Measurements from ENCODE around the gene MVB12B.

Gene MVB12B

GRCh38 chr9:126366366-126367011, 39.9 kb downstream of the MVB12B start:
- H3K4me3 ChIP-seq (ENCODE audit: insufficient read length, low read depth) = no peak overlapping the region
- H3K4me1 ChIP-seq (ENCODE audit: insufficient read depth, insufficient read length) = peaks cover 8% of the 10 kb centered on the region
- DNase-seq (ENCODE audit: low read depth, low spot score) = no peak
- no peak for TF ChIP-seq SUZ12 (IDR thresholded peaks at IDR 0.05; ENCODE audit: extremely low read depth, insufficient read depth, insufficient read length)
- TF ChIP-seq ZNF274 (IDR thresholded peaks at IDR 0.05; ENCODE audit: low read depth, low read length) = no peak
- no peak for TF ChIP-seq YY1 (IDR thresholded peaks at IDR 0.05; ENCODE audit: insufficient read depth, insufficient read length)
- H3K9ac ChIP-seq (ENCODE audit: insufficient read length, low read depth) = no peak overlapping the region
- peaks cover 8% of the 10 kb centered on the region for H3K9me3 ChIP-seq (ENCODE audit: insufficient read depth, low read length)
- H3K36me3 ChIP-seq (ENCODE audit: insufficient read depth, insufficient read length, low read length) = no peaks in the 10 kb centered on the region
- H3K27me3 ChIP-seq (ENCODE audit: insufficient read depth, insufficient read length) = no peaks in the 10 kb centered on the region

- no peak overlapping the region for H3K9ac ChIP-seq (ENCODE audit: insufficient read length, low read depth)
- peaks cover 2% of the 10 kb centered on the region for H3K9me3 ChIP-seq (ENCODE audit: insufficient read depth, low read length)
- TF ChIP-seq SUZ12 (IDR thresholded peaks at IDR 0.05; ENCODE audit: extremely low read depth, insufficient read depth, insufficient read length) = no peak
- no peak for TF ChIP-seq ZNF274 (IDR thresholded peaks at IDR 0.05; ENCODE audit: low read depth, low read length)
- no peak for TF ChIP-seq YY1 (IDR thresholded peaks at IDR 0.05; ENCODE audit: insufficient read depth, insufficient read length)
- peaks cover 8% of the 10 kb centered on the region for H3K4me1 ChIP-seq (ENCODE audit: insufficient read depth, insufficient read length)
- no peak overlapping the region for H3K4me3 ChIP-seq (ENCODE audit: insufficient read length, low read depth)
- no peaks in the 10 kb centered on the region for H3K36me3 ChIP-seq (ENCODE audit: insufficient read depth, insufficient read length, low read length)
- H3K27me3 ChIP-seq (ENCODE audit: insufficient read depth, insufficient read length) = no peaks in the 10 kb centered on the region
- DNase-seq (ENCODE audit: low read depth, low spot score) = no peak
Measured at GRCh38 chr9:126367139-126367538, 40.5 kb downstream of the MVB12B start.

- TF ChIP-seq SUZ12 (IDR thresholded peaks at IDR 0.05; ENCODE audit: extremely low read depth, insufficient read depth, insufficient read length) = no peak
- TF ChIP-seq YY1 (IDR thresholded peaks at IDR 0.05; ENCODE audit: insufficient read depth, insufficient read length) = no peak
- no peak for TF ChIP-seq ZNF274 (IDR thresholded peaks at IDR 0.05; ENCODE audit: low read depth, low read length)
- Histone ChIP-seq H3K4me3 (ENCODE audit: insufficient read length, low read depth) (no peak overlapping the region), H3K4me1 (ENCODE audit: insufficient read depth, insufficient read length) (peaks cover 8% of the 10 kb centered on the region), H3K36me3 (ENCODE audit: insufficient read depth, insufficient read length, low read length) (no peaks in the 10 kb centered on the region), H3K9ac (ENCODE audit: insufficient read length, low read depth) (no peak overlapping the region), H3K27me3 (ENCODE audit: insufficient read depth, insufficient read length) (no peaks in the 10 kb centered on the region), H3K9me3 (ENCODE audit: insufficient read depth, low read length) (no peaks in the 10 kb centered on the region; the same call in 1 of the 2 replicates)
- no peak for DNase-seq (ENCODE audit: low read depth, low spot score)
Measured at GRCh38 chr9:126367616-126368015, 41.0 kb downstream of the MVB12B start.

- peaks cover 8% of the 10 kb centered on the region for H3K4me1 ChIP-seq (ENCODE audit: insufficient read depth, insufficient read length)
- H3K9ac ChIP-seq (ENCODE audit: insufficient read length, low read depth) = no peak overlapping the region
Measured at GRCh38 chr9:126368020-126368419, 41.4 kb downstream of the MVB12B start.

GRCh38 chr9:126371007-126371870, 44.6 kb downstream of the MVB12B start:
- no peak overlapping the region for H3K9ac ChIP-seq (ENCODE audit: insufficient read length, low read depth)
- no peak for TF ChIP-seq YY1 (IDR thresholded peaks at IDR 0.05; ENCODE audit: insufficient read depth, insufficient read length)
- TF ChIP-seq SUZ12 (IDR thresholded peaks at IDR 0.05; ENCODE audit: extremely low read depth, insufficient read depth, insufficient read length) = no peak
- no peak for TF ChIP-seq ZNF274 (IDR thresholded peaks at IDR 0.05; ENCODE audit: low read depth, low read length)
- peaks cover 5% of the 10 kb centered on the region for H3K4me1 ChIP-seq (ENCODE audit: insufficient read depth, insufficient read length)
- no peaks in the 10 kb centered on the region for H3K36me3 ChIP-seq (ENCODE audit: insufficient read depth, insufficient read length, low read length)
- H3K4me3 ChIP-seq (ENCODE audit: insufficient read length, low read depth) = no peak overlapping the region
- H3K9me3 ChIP-seq (ENCODE audit: insufficient read depth, low read length) = no peaks in the 10 kb centered on the region
- H3K27me3 ChIP-seq (ENCODE audit: insufficient read depth, insufficient read length) = no peaks in the 10 kb centered on the region
- no peak for DNase-seq (ENCODE audit: low read depth, low spot score)

More at GRCh38 chr9:126368020-126368419, 41.4 kb downstream of the MVB12B start:
- H3K9me3 ChIP-seq (ENCODE audit: insufficient read depth, low read length) = no peaks in the 10 kb centered on the region
- TF ChIP-seq YY1 (IDR thresholded peaks at IDR 0.05; ENCODE audit: insufficient read depth, insufficient read length) (no peak), SUZ12 (IDR thresholded peaks at IDR 0.05; ENCODE audit: extremely low read depth, insufficient read depth, insufficient read length) (no peak), ZNF274 (IDR thresholded peaks at IDR 0.05; ENCODE audit: low read depth, low read length) (no peak)
- no peaks in the 10 kb centered on the region for H3K27me3 ChIP-seq (ENCODE audit: insufficient read depth, insufficient read length)
- H3K4me3 ChIP-seq (ENCODE audit: insufficient read length, low read depth) = no peak overlapping the region
- H3K36me3 ChIP-seq (ENCODE audit: insufficient read depth, insufficient read length, low read length) = no peaks in the 10 kb centered on the region
- DNase-seq (ENCODE audit: low read depth, low spot score) = no peak

GRCh38 chr9:126372716-126373115, 46.1 kb downstream of the MVB12B start:
- TF ChIP-seq SUZ12 (IDR thresholded peaks at IDR 0.05; ENCODE audit: extremely low read depth, insufficient read depth, insufficient read length) (no peak), YY1 (IDR thresholded peaks at IDR 0.05; ENCODE audit: insufficient read depth, insufficient read length) (no peak), ZNF274 (IDR thresholded peaks at IDR 0.05; ENCODE audit: low read depth, low read length) (no peak)
- Histone ChIP-seq H3K36me3 (ENCODE audit: insufficient read depth, insufficient read length, low read length) (no peaks in the 10 kb centered on the region), H3K27me3 (ENCODE audit: insufficient read depth, insufficient read length) (no peaks in the 10 kb centered on the region), H3K4me3 (ENCODE audit: insufficient read length, low read depth) (no peak overlapping the region), H3K9me3 (ENCODE audit: insufficient read depth, low read length) (no peaks in the 10 kb centered on the region), H3K9ac (ENCODE audit: insufficient read length, low read depth) (no peak overlapping the region), H3K4me1 (ENCODE audit: insufficient read depth, insufficient read length) (peaks cover 12% of the 10 kb centered on the region)
- no peak for DNase-seq (ENCODE audit: low read depth, low spot score)

GRCh38 chr9:126373241-126373640, 46.6 kb downstream of the MVB12B start:
- H3K27me3 ChIP-seq (ENCODE audit: insufficient read depth, insufficient read length) = no peaks in the 10 kb centered on the region
- peaks cover 10% of the 10 kb centered on the region for H3K4me1 ChIP-seq (ENCODE audit: insufficient read depth, insufficient read length)
- H3K9me3 ChIP-seq (ENCODE audit: insufficient read depth, low read length) = no peaks in the 10 kb centered on the region
- DNase-seq (ENCODE audit: low read depth, low spot score) = no peak
- no peaks in the 10 kb centered on the region for H3K36me3 ChIP-seq (ENCODE audit: insufficient read depth, insufficient read length, low read length)
- H3K4me3 ChIP-seq (ENCODE audit: insufficient read length, low read depth) = no peak overlapping the region
- TF ChIP-seq YY1 (IDR thresholded peaks at IDR 0.05; ENCODE audit: insufficient read depth, insufficient read length) = no peak
- TF ChIP-seq SUZ12 (IDR thresholded peaks at IDR 0.05; ENCODE audit: extremely low read depth, insufficient read depth, insufficient read length) = no peak
- no peak for TF ChIP-seq ZNF274 (IDR thresholded peaks at IDR 0.05; ENCODE audit: low read depth, low read length)
- H3K9ac ChIP-seq (ENCODE audit: insufficient read length, low read depth) = no peak overlapping the region
